Tibial nerve (tissue), 3 donors: ENCODE results near the gene CEBPA.

Experiments
- POLR2A ChIP-seq, 2 donors: fragments of 450-650 bp; IDR thresholded peaks; one replicate each; pipeline ENCODE4 v1.6.1; 2017; ENCODE audit warnings: antibody characterized with exemption in 2 of 2, mild to moderate bottlenecking in 2 of 2, moderate library complexity in 2 of 2
- TF ChIP-seq, protein P1 (sequence below), 5 experiments: fragments of 200-600 bp in 3 of 5; fragments of 450-650 bp in 2 of 5; sonication (generic) in 3 of 5; IDR thresholded peaks; one replicate each; pipeline ENCODE4 v1.5.1; 2016 to 2019; ENCODE audit warnings: antibody characterized with exemption in 5 of 5, mild to moderate bottlenecking in 3 of 5, moderate library complexity in 2 of 5

DNA sequence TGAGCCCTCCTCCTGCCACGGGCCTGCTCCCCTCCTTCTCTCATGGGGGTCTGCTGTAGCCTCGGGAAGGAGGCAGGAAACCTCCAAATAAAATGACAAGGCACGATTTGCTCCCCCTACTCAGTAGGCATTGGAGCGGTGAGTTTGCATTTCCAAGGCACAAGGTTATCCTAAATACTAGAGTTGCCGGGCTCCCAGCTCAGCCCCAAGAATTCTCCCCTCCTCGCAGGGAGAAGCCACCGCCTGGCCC, 1.5 kb downstream of the CEBPA start:
- no peak for TF ChIP-seq POLR2A (IDR thresholded peaks at IDR 0.05)
- TF ChIP-seq, protein P1, sequence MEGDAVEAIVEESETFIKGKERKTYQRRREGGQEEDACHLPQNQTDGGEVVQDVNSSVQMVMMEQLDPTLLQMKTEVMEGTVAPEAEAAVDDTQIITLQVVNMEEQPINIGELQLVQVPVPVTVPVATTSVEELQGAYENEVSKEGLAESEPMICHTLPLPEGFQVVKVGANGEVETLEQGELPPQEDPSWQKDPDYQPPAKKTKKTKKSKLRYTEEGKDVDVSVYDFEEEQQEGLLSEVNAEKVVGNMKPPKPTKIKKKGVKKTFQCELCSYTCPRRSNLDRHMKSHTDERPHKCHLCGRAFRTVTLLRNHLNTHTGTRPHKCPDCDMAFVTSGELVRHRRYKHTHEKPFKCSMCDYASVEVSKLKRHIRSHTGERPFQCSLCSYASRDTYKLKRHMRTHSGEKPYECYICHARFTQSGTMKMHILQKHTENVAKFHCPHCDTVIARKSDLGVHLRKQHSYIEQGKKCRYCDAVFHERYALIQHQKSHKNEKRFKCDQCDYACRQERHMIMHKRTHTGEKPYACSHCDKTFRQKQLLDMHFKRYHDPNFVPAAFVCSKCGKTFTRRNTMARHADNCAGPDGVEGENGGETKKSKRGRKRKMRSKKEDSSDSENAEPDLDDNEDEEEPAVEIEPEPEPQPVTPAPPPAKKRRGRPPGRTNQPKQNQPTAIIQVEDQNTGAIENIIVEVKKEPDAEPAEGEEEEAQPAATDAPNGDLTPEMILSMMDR (IDR thresholded peaks at IDR 0.05), result no peak
